ENCODE results near the gene PTPRG.

The PTPRG gene

GRCh38 chr3:62277986-62278385 is 716.6 kb downstream of the PTPRG start:
- no peak for DNase-seq (ENCODE audit: low spot score)

GRCh38 chr3:62281726-62282125 is 720.4 kb downstream of the PTPRG start:
- no peak for DNase-seq (ENCODE audit: low spot score)

GRCh38 chr3:62284442-62284841 is 723.1 kb downstream of the PTPRG start:
- no peak for DNase-seq (ENCODE audit: low spot score)

GRCh38 chr3:62287392-62287927 is 726.1 kb downstream of the PTPRG start:
- DNase-seq (ENCODE audit: low spot score) = no peak

GRCh38 chr3:62289922-62290321 is 728.6 kb downstream of the PTPRG start:
- no peak for DNase-seq (ENCODE audit: low spot score)

- no peak for DNase-seq (ENCODE audit: low spot score)
Observed at GRCh38 chr3:62293051-62293780, 731.8 kb downstream of the PTPRG start.

- DNase-seq (ENCODE audit: low spot score) = no peak
Observed at GRCh38 chr3:62295571-62295970, 734.2 kb downstream of the PTPRG start.

- DNase-seq (ENCODE audit: low spot score) = no peak
Observed at GRCh38 chr3:62300617-62301016, 739.2 kb downstream of the PTPRG start.

- no peak for DNase-seq (ENCODE audit: low spot score)
Observed at GRCh38 chr3:62312201-62312600, 750.8 kb downstream of the PTPRG start.

- DNase-seq (ENCODE audit: low spot score) = no peak
Observed at GRCh38 chr3:62316525-62316924, 755.2 kb downstream of the PTPRG start.

- DNase-seq (ENCODE audit: low spot score) = no peak
Observed at GRCh38 chr3:62318365-62318751, 757.0 kb downstream of the PTPRG start.

GRCh38 chr3:62318752-62319569 is 757.6 kb downstream of the PTPRG start:
- DNase-seq (ENCODE audit: low spot score) = peak; percentile 77

- DNase-seq (ENCODE audit: low spot score) = no peak
Observed at GRCh38 chr3:62319570-62320243, 758.3 kb downstream of the PTPRG start.

- DNase-seq (ENCODE audit: low spot score) = no peak
Observed at GRCh38 chr3:62323241-62323640, 761.9 kb downstream of the PTPRG start.

- DNase-seq (ENCODE audit: low spot score) = no peak
Observed at GRCh38 chr3:62325896-62326295, 764.5 kb downstream of the PTPRG start.

GRCh38 chr3:62329971-62330370 is 768.6 kb downstream of the PTPRG start:
- DNase-seq (ENCODE audit: low spot score) = no peak

GRCh38 chr3:62332017-62332416 is 770.6 kb downstream of the PTPRG start:
- no peak for DNase-seq (ENCODE audit: low spot score)

GRCh38 chr3:62332835-62333244 is 771.5 kb downstream of the PTPRG start:
- DNase-seq (ENCODE audit: low spot score) = no peak

GRCh38 chr3:62335196-62335595 is 773.8 kb downstream of the PTPRG start:
- no peak for DNase-seq (ENCODE audit: low spot score)

- DNase-seq (ENCODE audit: low spot score) = no peak
Observed at GRCh38 chr3:62343755-62344154, 782.4 kb downstream of the PTPRG start.

Data from activated CD4-positive, alpha-beta T cell treated with anti-CD3 and anti-CD28 coated beads, Interleukin-2, Interleukin-4, amounts not matched to agents 100 ng/mL and 50 ng/mL, durations not matched to agents 16 hours and 8 hours (primary cell).